GM04504 (cell line): ENCODE measurements around the gene FAM120A.
"Not testable (repeated sequence)": the region's sequence is repeated elsewhere in the genome, so short reads cannot be mapped to it uniquely, and the experiment has no call there.

Experiments
- DNase-seq: peaks from one replicate; pipeline ENCODE4 v3.0.0-alpha.2; 2012; ENCODE audit warnings: low read depth

FAM120A gene, protein sequence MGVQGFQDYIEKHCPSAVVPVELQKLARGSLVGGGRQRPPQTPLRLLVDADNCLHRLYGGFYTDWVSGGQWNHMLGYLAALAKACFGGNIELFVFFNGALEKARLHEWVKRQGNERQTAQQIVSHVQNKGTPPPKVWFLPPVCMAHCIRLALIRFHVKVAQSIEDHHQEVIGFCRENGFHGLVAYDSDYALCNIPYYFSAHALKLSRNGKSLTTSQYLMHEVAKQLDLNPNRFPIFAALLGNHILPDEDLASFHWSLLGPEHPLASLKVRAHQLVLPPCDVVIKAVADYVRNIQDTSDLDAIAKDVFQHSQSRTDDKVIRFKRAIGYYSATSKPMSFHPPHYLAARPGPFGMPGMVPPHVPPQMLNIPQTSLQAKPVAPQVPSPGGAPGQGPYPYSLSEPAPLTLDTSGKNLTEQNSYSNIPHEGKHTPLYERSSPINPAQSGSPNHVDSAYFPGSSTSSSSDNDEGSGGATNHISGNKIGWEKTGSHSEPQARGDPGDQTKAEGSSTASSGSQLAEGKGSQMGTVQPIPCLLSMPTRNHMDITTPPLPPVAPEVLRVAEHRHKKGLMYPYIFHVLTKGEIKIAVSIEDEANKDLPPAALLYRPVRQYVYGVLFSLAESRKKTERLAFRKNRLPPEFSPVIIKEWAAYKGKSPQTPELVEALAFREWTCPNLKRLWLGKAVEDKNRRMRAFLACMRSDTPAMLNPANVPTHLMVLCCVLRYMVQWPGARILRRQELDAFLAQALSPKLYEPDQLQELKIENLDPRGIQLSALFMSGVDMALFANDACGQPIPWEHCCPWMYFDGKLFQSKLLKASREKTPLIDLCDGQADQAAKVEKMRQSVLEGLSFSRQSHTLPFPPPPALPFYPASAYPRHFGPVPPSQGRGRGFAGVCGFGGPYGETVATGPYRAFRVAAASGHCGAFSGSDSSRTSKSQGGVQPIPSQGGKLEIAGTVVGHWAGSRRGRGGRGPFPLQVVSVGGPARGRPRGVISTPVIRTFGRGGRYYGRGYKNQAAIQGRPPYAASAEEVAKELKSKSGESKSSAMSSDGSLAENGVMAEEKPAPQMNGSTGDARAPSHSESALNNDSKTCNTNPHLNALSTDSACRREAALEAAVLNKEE

DNA sequence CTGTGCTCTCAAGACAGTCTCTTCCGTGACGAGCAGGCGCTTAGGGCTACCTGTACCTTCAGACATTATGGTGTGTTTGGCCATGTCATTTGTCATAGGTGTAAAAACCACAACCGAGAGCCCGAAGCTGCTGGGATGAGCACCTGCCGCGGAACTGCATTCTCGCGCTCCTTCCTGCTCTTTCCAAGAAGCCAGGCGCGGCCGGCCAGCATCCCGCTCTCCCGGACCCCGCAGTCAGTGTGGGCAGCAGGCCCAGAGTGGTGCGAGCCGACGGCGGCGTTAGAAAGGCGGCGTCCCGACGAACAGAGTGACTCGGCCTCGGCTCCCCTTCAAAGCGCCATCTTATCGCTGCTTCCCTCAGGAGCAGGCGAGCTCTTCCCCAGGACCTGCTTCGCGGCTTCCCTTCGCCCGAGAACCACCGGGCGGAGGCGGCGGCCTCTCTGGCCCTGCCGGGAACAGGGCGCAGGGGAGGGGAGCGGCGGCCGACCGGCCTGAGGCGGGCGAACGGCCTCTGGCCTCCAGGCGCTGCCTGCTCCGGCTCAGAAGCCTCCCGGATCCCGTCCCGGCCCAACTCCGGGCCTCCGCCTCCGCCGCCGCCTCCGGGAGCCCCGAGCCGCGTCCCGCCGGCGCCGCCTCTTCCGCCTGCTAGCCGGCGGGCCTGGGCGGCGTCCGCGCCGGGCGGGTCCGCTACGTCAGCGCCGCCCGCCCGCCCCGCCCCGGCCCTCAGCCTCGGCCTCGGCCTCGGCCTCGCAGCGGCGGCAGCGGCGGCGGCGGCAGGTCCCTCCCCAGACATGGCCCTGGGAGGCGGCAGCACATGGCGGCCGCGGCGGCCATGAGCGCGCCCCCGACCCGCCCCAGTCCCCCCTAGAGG lies at the start of gene FAM120A:
TSS of gene FAM120A (plus strand) at position 741 of the 871 bp plus-strand sequence. CDS start 231 bp downstream, outside the sequence.
- DNase-seq, result no peak

DNA sequence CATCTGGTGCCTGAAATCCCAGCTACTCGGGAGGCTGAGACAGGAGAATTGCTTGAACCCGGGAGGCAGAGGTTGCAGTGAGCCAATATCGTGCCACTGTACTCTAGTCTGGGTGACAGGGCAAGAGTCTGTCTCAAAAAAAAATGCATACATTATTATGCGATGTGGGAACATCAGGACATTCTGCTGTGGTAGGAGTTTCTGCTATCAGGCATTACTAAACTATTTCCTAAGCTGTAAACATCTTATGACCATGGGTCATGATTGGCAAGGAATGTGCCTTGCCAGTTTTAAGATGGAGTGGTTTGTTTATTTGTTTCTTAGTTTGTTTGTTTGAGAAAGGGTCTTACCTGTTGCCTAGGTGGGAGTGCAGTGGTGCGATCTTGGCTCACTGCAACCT lies 45.1 kb upstream of the FAM120A start:
- DNase-seq, result no peak

DNA sequence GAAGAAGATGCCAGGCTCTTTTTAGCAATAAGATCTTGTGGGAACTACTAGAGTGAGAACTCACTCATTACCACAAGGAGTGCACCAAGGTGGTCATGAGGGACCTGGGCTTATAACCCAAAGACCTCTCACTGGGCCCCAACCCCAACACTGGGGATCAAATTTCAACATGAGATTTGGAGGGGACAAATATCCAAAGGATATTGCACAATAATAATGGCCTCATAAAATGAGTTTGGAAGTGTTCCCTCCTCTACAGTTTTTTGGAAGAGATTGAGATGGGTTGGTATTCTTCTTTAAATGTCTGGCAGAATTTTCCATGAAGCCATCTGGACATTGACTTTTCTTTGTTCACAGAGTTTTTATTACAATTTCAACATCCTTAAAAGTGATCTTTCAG lies 38.0 kb upstream of the FAM120A start:
- no peak for DNase-seq

- DNase-seq, result no peak
Measured at GRCh38 chr9:93415176-93415690, 36.3 kb upstream of the FAM120A start.

DNA sequence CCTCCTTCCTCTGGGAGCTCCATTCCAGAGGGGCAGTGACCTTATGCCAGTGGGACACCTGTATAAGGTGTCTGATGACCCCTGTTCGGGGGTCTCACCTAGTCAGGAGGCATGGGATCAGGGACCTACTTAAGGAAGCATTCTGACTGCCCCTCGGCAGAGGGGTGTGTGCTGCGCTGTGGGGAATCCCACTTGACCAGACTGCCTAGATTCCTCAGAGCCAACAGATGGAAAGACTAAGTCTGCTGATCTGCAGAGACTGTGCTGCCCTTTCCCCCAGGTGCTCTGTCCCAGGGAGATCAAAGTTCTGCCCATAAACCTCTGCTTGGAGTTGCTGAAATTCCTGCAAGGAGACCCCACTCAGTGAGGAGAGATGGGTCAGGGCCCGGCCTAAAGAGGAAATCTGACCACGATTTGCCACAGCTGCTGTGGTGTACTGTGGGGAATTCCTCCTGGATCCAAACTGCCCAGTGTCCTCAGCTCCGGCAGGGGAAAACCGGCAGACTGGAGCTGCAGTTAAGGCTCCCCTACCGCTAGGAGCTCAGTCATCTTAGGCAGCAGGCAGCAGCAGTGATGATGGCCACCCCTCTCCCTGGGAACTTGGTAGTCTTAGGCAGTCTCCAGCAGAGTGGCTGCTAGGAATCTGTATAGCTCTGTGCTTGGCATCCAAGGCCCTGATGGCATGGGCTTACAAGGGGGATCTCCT lies 34.8 kb upstream of the FAM120A start:
- DNase-seq, result no peak

DNA sequence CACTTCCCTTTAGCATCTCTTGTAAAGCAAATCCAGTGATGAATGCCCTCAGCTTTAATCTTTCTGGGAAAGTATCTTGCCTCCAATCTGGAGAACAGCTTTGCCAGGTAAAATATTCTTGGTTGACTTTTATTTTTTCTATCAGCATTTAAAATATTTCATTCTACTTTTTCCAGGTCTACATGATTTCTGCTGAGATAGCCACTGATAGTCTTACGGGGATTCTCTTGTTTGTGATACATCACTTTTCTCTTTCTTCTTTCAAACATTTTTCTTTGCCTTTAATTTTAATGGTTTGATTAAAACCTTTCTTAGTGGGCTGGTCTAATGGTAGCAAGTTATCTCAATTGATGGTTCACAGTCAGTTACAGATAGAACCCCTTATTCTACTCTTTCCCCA lies 33.9 kb upstream of the FAM120A start:
- DNase-seq, result no peak

DNA sequence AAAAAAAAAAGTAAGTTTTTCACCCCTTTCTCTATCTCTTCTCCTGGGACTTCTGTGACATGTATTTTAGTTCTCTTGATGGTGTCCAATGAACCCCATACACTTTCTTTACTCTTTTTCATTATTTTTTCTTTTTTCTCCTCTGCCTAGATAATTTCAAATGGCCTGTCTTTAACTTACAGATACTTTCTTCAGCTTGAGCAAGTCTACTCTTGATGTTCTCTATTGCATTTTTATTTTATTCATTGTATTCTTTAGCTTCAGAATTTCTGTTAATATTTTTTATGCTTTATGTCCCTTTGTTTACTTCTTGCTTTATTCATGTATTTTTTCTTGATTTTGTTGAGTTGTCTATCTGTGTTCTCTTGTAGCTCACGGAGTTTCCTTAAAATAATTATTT lies 32.5 kb upstream of the FAM120A start:
- DNase-seq, result no peak

DNA sequence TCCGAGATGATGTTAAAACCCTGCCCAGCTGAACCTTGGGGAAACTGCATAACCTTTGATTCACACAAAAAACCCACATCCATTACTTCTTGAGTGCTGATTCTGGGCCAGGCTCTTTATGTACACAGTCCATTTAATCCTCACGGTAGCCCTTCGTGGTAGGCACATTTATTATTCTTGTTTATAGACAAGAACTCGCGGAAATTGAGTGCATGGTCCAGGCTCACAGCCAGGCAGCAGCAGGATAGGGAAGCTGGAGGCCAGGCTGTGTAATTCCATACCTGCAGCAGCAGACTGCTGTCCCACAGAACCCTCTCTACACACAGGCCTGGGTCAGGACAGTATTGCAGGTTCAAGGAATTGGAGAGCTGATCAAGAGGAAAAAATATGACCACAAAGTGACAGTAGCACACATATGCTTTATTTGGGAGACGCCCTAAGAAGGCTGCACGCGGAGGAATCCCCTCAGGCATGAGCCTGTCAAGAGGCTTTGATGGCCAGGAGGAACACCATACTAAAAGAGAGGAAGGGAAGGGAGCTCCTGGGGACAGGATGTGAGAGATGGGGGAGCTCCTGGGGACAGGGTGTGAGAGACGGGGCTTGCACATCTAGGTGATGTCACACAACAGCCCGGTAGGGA lies 28.4 kb upstream of the FAM120A start:
- DNase-seq, result no peak

GRCh38 chr9:93427655-93428379 lies 23.7 kb upstream of the FAM120A start:
- DNase-seq, result no peak

- no peak for DNase-seq
Measured at GRCh38 chr9:93431539-93432105, 19.9 kb upstream of the FAM120A start.

DNA sequence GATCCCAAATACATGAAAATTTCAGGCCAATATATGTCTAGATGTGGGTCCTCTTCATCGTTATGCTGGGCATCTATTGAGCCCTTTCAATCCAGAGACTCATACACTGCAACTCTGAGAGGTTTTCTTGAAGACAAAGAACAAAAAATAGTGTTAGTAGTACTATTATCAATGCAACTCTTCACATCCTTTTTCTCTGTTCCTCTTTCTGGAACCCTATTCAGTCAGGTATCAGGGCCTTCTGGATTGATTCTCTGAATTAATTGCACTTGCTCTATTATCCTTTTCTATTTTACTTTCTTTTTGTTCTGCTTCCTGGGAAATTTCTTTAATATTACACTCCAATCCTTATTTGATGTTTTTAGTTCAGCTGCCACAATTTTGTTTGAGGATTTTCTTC lies 18.5 kb upstream of the FAM120A start:
- DNase-seq, result no peak

GRCh38 chr9:93434056-93434455 lies 17.4 kb upstream of the FAM120A start:
- no peak for DNase-seq

GRCh38 chr9:93435386-93435785 lies 16.1 kb upstream of the FAM120A start:
- no peak for DNase-seq

GRCh38 chr9:93436218-93436617 lies 15.3 kb upstream of the FAM120A start:
- no peak for DNase-seq

DNA sequence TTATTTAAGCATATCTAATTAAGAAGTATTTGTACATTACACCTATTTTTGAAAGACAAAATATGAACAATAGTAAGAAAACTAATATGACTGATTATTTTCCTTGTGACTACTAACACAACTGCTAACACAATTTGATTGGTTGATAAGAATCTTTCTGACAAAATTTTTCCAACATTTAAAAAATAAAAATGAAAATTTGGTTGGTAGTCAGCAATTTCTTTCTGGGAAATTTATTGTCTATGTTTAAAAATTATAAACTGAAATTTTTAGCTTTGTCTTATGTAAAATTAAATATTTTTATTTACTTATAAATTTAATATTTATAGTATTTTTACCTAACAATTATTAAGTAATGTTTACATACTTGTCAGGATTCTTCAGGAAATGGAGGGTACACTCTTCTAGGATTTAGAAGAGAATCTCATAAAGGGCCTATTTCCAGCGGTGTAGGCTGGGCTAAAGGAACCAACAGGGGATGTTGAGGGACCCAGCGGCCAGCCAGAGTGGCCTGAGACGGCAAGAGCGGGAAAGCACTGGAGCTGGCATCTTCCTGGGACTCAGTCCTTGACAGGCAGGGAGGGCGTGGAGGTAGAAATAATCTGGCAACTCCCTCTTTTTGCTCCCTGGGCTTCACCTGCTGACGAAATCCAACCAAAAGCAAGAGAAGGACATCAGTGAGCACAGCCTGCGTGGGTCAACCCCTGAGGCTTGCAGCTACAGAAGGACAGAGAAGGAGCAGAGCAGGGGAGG lies 14.7 kb upstream of the FAM120A start:
- DNase-seq, result no peak

DNA sequence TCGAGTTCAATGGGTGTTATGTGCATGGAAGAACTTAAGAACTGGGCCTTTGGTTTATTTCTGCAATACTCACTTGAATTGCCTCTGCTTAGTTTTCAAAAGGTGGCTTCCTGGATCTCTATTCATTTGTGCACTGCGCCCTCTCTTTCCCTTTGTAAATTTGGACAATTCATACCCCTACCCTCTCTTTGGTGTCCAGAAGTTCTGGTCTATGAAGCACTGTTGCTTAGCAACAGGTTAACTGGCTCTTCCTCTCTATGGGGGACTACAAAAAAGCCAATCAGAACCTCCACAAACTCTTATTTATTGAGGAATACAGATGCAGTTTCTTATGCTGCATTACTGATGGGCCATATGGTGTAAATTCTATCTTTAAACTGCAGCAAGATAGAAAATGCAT lies 13.5 kb upstream of the FAM120A start:
- no peak for DNase-seq

GRCh38 chr9:93439301-93439700 lies 12.2 kb upstream of the FAM120A start:
- not testable (repeated sequence) for DNase-seq

DNA sequence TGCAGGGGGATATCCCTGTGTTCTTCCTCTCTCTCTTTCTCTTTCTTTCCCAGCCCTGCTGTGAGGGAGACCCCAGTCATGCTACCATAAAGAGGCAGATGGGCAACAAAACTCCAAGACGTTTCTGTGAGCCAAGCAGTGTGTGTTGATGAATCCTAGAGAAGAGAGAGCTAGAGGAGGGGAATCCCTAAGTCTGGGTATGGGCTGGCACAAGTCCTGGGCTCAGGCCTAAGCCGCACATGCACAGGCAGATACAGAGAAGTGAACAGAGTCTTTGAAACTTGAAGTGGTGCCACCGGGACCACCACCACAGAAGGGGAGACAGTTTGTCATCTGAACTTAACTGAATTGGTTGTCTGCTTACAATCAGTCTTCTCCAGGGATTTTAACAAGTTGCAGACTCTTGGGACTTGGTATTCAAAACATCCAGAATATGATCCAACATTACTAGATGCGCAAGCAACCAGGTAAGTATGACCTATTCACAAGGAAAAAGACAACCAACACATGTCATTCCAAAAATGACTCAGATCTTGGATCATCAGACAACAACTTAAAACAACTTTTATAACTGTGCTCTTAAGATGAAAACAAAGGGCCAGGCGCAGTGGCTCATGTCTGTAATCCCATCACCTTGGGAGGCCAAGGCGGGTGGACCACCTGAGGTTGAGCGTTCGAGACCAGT lies 10.4 kb upstream of the FAM120A start:
- DNase-seq, result no peak
